KG1 (cell line): ENCODE data around the gene POLR1A.
A peak's percentile ranks its signal among the peaks of the same experiment; 100 is the strongest.

Experiments
- DNase-seq: peaks from one replicate; lab custom pipeline; 2025; lab: John Stamatoyannopoulos, UW

Gene POLR1A

DNA sequence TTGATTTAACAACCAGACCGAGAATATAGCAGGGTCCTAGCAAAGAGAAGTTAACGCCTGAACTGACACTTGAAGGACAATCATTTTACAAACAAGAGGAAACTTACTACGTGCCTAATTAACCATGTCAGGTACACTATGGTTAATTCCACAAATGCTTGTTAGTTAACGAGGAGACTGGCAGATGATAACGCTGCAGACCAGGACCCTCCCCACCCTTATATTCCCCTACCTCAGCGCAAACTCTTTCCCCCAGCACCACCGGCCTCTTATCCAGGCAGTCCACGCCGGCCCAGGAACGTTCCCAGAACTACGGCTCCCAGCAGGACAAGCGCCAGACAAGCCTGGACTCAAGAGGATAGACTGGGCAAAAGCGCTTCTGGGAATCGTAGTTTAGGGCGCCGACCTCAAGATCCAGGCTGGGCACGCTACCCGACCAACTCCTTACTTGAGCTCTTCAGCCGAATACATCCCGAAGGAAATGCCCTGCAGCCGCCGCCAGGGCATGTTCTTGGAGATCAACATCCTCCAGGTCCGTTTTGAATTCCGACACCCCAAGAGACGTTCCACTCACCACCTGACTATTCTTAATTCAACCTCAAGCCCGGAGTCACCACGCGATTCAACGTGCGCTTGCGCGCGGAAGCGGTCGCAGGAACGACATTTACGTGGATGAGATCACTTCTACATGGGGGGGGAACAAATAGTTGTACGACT, at the start of gene POLR1A:
Gene POLR1A (minus strand): TSS at position 635 of the 717 bp plus-strand sequence. CDS start 110 bp downstream, at position 525.
- peak; percentile 98 for DNase-seq

- DNase-seq: no peak
Observed at GRCh38 chr2:86150502-86150901, 44.8 kb upstream of the POLR1A start.

DNA sequence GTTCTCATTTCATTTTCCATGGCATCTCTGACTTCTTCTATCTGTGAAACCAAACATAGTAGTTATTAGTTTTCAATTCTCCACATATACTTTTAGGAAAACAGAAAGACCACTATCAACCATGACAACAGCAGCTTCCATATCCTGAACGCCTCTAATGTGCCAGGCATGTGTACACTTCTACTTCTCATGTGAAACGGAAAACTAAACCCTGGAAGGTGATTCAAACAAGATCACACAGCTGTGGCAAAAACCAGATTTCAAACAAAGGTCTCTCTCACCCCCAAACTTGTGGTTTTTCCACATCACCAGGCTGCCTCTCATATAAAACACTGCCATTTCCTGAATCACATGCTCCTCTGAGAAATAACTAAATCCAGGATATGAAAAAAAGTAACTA, 42.1 kb upstream of the POLR1A start:
- no peak for DNase-seq

DNA sequence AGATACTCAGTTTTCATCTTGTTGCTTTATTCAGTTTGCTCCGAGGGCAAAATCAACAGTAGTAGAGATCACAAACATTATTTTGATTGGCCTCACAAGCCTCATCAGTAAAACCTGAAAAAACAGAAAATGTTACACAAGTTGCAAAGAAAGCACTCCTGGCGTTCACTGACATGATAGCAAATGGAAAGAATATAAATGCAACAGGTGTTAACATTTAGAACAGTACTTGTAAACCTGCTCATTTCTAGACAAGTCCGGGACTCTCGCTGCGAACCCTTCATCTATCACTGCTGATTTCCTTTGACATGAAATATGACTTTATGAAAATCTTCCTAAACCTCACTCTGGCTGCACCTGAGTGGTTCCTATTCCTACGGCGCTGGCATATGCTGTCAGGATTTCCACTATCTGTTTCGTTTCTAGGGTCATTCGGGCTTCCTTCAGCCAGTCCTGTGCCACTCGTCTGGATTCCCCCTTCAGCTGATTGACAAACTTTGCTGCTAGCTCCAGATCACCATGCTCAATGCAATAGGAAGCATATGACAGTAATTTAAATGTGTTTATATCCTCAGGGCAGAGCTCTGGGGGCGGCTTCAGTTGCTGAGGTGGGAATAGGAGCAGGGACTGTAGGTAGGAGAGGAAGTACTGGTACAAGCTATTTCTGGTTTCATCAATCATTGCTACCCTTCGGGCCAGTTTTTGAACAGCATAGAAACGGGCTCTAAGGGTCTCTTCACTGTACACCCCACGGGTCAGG, 38.4 kb upstream of the POLR1A start:
- no peak for DNase-seq

DNA sequence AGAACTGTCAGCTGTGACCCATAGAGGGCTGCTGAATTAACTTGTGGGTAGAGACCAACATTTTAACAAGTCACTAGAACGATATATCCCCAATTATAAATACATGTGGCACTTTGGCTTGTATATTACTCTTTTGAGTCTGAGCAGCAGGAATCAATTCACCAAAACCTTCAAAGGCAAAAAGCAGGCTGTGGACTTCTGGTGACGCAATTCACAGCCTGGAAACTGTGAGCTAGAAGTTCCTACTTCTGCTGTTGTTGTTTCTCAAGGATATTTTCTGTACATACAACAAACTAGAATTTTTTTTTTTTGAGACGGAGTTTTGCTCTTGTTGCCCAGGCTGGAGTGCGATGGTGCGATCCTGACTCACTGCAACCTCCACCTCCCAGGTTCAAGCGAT, 37.6 kb upstream of the POLR1A start:
- no peak for DNase-seq

DNA sequence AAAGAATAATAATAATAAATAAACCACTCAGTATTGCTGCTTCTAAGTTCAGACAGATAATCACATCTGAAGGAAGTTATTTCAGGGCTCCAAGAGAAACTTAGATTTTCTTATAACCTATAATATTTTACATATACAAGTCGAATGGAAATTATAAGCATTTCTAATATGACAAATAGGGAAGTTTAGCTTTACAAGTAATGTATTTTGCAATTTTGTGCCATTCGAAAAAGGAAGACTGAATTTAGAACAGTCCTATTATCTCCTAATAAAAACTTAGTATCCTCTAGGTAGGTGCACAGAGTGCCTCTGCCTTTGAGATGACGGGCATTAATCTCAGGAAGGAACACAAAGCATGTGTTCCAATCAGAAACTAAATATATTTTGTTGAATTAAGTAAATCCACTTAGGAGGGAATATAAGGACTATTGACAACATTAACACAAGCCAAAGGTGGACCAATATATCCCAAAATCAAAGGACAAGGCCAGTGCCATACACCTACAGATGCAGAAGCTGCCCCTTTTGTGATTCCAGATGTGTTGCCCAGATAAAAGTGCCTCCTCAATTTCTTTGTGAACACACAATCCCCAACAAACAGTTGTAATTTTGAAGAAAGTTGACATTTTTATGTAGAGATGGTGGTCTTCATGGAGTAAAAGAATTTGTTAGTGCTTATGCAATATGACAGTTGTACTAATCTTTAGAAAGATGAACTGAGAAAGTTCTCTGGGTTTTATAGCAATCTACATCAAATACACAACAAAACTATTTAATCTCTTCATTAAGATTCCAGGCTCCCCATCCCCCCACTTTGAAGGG, 37.0 kb upstream of the POLR1A start:
- no peak for DNase-seq

DNA sequence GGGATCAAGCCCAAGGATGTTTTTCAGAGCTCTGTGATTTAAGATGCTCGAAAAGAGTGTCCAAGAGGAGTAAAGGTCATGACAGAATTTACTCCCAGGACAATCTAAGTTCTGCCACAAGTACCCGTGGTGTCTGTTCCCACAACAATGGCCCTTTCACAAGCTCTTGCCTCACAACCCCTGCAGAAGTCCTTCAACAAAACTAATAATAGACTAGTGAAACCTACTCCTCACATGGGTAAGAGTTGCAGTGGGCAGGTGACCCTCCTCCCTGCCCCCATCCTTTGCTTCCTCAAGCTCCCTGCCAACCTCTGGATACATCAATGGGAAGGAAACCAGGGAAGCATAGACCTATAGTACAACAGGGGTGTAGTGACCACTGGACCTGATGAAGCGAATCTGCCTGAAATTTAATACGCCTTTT, 35.3 kb upstream of the POLR1A start:
- no peak for DNase-seq

- DNase-seq: no peak
Observed at GRCh38 chr2:86139981-86140380, 34.3 kb upstream of the POLR1A start.

- no peak for DNase-seq
Observed at GRCh38 chr2:86138736-86139625, 33.3 kb upstream of the POLR1A start.

GRCh38 chr2:86136141-86136540, 30.5 kb upstream of the POLR1A start:
- no peak for DNase-seq

DNA sequence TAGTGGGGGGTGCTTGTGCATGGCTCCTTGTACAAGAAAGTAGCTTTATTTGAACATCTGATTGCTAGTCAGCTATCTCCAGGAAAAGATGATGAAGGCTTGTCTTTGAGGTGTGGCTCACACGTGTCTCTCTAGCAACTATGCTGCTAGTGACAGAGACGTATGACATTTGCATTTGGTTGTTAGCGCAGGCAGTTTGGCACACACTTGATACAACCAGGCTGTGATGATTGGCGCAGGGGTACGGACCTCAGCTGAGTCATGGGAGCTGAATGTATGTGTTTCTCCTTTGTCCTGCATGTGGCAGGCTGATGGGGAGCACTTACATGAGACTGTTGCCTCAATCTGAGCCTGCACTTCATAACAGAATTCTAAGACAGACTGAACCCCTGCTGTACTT, 30.0 kb upstream of the POLR1A start:
- DNase-seq: no peak

- no peak for DNase-seq
Observed at GRCh38 chr2:86134709-86135108, 29.0 kb upstream of the POLR1A start.

GRCh38 chr2:86124683-86125082, 19.0 kb upstream of the POLR1A start:
- DNase-seq: no peak

DNA sequence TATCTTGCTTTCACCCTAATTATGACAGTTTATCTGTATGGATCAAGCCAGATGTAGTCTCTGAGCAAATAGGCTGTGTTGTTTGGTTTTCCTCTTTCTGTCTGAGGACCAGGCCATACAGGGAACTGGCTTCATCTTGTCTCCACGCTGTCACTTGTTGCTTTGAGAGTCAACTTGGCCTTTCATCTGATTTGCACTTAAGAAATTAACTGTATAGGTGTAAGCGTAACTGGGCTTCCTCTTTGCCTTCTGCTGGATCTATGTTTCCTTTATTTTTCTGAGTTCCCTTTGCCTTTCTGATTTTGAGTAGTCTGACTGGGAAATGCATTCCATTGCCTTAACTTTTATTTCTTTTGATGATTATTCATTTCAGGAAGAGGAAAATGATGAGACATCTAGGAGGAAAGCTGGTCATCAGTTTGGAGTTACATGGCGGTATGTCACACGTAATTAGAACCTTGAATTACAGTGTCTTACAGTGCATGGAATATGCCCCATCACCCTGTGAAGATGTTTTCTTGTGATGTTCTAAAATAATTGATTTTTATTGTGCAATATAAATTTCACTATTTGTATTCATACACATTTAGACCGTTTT, 17.7 kb upstream of the POLR1A start:
- DNase-seq: no peak

- DNase-seq: no peak
Observed at GRCh38 chr2:86118130-86118529, 12.4 kb upstream of the POLR1A start.

DNA sequence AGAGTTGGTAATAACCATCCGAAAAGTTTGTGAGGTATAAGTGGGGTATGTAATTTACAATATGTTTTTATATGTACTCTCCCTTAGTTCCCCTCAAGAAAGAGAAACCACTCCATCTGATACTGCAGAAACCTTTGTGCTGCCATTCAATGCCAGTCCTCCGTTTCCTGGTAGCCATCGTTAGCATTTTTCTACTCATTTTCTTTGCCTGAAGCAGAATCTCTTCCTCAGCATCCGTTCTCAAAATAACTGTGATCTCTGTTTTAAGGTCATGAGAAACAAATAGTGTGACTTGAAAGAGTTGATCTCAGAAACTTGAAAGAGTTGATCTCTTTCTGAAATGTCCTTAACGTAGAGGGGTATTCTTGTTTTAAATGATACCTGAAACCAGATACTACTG, 1.3 kb upstream of the POLR1A start:
- DNase-seq: no peak

DNA sequence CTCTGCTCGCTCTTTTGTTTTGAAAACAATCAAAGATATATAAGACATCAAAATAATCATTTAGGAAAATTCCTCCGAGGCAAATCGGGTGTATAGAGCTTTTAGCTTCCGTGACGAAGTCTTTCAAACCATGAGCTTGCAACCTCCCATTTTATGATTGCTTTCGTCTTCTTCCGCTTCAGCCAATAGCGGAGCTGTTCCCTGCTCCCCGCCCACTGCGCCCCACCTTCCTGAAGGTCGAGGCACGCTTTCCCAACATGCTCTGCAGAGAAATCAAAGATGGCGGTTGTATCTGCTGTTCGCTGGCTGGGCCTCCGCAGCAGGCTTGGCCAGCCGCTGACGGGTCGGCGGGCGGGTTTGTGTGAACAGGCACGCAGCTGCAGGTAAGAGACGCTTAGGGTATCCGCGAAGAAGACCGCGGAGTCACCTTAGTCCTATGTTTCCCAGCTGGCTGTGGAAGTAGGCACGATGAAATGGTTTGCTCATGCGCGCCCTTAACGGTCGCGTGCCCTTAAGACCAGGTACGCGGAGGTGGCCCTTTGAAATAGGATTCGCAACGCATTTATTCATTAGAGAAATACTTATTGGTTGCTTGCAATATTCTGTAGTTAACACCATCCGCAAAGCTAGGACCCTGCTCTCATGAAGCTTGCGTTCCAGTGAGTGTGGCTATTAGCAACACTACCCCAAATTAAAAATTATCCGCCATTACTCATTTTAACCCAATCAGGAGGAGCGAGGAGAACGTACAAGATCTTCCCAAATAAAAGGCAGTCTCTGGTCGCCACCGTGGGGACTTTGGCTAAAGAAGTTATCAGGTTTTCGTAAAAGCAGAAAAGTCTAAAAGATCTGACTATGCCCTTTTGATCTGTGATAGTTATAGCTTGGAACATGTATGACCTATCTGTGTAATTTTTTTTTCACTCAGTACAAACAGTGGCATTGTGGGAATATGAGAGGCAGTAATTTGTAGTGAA, 571 bp upstream of the POLR1A start, which contains the start of gene PTCD3:
Gene PTCD3 (plus strand): TSS at position 267 of the 977 bp plus-strand sequence. CDS start 13 bp downstream, at position 280.
- DNase-seq: peak; percentile 98

- no peak for DNase-seq
Observed at GRCh38 chr2:86102157-86102556, 3.5 kb downstream of the POLR1A start.

GRCh38 chr2:86097913-86098312, 7.8 kb downstream of the POLR1A start:
- no peak for DNase-seq
